ENCODE measurements around the gene HCN4.

HCN4 gene

DNA sequence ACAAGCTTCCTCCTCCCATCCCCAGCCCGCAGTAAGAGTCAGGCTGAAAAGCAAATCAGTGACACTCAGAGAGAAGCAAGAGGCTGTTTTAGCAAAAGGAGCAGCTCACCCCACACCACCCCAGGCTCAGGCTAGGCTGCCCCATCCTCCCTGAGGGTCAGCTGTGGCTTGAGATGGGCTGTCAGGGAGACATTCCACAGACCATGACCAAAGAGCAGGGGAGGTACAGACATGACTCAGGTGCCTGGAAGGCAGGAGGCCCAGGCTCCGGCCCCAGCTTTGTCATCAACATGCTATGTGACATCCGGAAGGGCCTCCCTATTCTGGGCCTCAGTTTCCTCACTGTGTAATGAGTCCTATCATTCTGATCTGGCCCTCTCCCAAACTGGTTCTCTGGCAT lies 24.7 kb downstream of the HCN4 start:
- no peak overlapping the region for H3K4me3 ChIP-seq (ENCODE audit: low read depth, low read length)
- ChIA-PET POLR2A (no interaction called here), CTCF (no interaction called here)
- TF ChIP-seq, protein P1, sequence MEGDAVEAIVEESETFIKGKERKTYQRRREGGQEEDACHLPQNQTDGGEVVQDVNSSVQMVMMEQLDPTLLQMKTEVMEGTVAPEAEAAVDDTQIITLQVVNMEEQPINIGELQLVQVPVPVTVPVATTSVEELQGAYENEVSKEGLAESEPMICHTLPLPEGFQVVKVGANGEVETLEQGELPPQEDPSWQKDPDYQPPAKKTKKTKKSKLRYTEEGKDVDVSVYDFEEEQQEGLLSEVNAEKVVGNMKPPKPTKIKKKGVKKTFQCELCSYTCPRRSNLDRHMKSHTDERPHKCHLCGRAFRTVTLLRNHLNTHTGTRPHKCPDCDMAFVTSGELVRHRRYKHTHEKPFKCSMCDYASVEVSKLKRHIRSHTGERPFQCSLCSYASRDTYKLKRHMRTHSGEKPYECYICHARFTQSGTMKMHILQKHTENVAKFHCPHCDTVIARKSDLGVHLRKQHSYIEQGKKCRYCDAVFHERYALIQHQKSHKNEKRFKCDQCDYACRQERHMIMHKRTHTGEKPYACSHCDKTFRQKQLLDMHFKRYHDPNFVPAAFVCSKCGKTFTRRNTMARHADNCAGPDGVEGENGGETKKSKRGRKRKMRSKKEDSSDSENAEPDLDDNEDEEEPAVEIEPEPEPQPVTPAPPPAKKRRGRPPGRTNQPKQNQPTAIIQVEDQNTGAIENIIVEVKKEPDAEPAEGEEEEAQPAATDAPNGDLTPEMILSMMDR (IDR thresholded peaks at IDR 0.05; ENCODE audit: insufficient read depth, low read length, missing control alignments): no peak
- no peak for DNase-seq (ENCODE audit: low read depth, low spot score)

DNA sequence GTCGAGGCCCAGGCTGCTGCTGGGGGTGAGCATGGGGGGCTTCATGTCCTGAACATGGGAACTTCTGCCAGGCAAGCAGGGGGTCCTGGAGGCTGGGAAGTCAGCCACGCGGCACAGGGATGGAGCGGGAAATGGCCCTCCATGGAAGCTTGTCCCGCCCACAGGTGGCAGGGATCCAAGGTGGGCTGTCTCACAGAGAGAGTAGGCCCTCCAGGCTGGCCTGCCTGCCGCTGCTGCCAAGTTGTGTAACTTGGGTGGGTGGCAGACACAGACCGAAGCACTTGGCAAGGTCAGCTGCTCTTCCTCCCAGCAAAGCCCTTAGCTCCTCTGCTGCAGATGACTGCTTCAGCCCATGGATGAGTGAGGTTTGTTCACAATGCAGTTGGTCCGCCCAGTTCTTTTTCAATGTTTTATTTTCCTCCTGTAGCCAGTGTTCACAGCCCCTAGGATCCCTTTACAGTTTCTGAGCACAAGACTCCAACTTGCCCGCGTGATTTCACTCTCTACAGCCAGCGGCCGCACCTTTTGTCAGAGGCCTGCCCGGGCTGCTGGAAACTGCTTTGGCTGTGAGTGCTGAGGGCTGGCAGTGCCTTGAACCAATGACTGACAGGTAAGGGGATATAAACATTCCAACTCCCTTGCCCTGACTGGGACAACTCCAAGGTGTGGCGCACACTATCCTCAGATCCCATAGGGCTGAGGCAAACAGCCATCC lies 26.7 kb downstream of the HCN4 start:
- no peak overlapping the region for H3K4me3 ChIP-seq (ENCODE audit: low read depth, low read length)
- TF ChIP-seq, protein P1 (IDR thresholded peaks at IDR 0.05; ENCODE audit: insufficient read depth, low read length, missing control alignments): no peak
- DNase-seq (ENCODE audit: low read depth, low spot score): no peak
- ChIA-PET CTCF (no interaction called here), POLR2A (no interaction called here)

DNA sequence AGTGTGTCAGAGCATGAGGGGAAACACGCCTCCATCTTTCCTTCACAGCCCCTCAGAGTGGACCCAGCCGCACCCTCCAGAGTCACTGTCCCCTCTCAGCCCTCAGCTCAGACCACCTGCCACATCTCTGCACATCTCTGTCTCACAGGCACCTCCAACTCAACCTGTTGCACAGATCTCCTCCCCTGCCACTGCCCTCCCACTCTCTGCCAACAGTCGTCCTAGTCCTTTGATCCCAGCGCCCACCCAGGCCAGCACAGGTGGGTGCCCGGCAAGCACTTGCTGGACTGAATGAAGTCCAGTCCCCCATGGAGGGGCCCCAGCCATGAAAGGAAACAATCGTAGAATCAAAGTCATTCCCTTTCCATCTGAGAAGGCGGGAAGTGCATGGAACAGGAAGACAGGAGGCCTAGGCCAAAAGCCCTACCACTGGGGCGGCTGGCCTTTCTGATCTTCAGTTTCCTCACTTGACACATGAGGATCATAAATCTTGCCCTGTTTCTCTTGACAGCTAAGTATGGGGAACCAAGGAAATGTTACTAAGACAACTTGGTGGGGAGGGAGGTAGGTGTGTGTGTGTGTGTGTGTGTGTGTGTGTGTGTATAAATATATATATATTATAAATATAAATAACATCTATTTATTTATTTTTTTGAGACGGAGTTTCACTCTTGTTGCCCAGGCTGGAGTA lies 28.1 kb downstream of the HCN4 start:
- ChIA-PET CTCF (interaction anchor here (0.6 to 0.9 kb wide), 2 partner anchors 33 to 99 kb away, joined by 3 read pairs; no protein-coding TSS in a partner anchor), POLR2A (no interaction called here)
- DNase-seq (ENCODE audit: low read depth, low spot score): no peak
- no peak overlapping the region for H3K4me3 ChIP-seq (ENCODE audit: low read depth, low read length)
- TF ChIP-seq, protein P1 (IDR thresholded peaks at IDR 0.05; ENCODE audit: insufficient read depth, low read length, missing control alignments): no peak

DNA sequence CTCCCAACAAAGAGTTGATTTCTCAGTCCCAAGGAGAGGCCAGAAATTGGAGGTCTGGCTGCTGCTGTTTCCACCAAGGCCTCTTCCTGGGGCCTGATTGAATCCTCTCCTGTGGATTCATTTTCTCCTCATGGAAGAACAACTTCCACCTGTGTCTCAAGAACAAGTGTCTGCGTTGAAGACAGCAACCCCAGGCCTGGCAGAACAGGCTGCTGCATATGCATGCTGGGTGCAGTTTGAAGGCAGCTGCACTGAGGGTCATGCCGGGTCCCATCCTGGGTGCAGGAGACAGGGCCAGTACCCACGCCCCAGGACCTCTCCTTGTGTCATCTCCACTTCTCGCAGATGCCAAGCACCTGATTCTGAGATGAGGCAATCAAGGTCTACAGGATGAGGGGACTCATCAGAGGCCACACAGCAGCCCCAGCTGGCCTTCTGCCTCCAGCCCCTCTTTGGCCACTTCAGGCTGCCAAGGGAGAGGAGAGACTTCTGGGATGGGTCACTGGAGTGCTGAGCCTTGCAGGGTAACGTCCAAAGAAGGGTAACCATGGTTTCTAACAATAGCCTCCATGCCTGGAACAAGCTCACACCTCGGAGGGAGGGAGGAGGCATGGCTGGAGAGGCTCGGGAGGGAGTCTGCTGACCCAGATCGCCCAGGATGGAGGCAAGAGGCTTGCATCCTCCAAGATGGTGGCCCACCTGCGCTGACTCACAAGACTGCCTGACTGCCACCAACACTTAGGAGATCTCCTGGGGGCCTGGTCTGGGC lies 30.0 kb downstream of the HCN4 start:
- CTCF ChIA-PET: no interaction called here
- H3K4me3 ChIP-seq (ENCODE audit: low read depth, low read length): no peak overlapping the region
- POLR2A ChIA-PET: no interaction called here
- TF ChIP-seq, protein P1 (IDR thresholded peaks at IDR 0.05; ENCODE audit: insufficient read depth, low read length, missing control alignments): no peak
- DNase-seq (ENCODE audit: low read depth, low spot score): no peak

DNA sequence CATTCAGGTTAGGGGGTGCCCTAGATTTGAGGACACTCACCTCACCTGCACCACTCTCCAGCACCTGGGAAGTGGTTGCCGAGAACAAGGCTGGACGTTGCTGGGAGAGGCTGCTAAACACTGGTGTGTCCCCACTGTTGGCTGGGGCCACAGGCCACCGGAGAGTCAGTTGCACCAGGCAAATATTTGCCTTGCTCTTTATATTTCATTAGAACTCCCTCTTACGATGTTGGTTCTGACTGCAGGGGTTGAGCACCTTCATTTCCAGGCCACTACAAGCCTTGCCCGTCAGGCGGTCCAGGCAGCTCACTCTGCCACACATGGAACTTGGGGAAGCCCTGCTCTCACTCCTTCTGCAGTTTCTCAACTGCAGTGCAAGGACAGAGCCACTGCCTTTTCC lies 30.7 kb downstream of the HCN4 start:
- CTCF ChIA-PET: no interaction called here
- no peak for DNase-seq (ENCODE audit: low read depth, low spot score)
- H3K4me3 ChIP-seq (ENCODE audit: low read depth, low read length): no peak overlapping the region
- POLR2A ChIA-PET: no interaction called here
- TF ChIP-seq, protein P1 (IDR thresholded peaks at IDR 0.05; ENCODE audit: insufficient read depth, low read length, missing control alignments): no peak

DNA sequence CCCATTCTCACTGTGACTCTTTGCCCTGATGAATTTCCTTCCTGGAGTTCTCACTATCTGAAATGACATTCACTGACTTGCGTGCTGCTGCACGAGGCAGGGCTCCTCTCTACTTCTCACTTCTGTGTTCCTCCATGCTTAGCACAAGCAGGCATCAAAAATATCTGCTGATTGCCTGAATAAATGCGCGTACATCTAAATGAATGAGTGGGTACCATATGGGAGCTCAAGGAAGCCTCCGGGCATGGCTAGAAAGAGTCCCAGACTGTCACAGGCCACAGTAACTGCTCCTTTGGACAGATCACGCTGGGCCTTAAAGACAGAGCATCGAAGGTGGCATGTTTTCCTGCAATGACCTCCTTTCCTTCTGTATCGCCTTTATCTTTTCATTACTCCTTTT lies 31.6 kb downstream of the HCN4 start:
- POLR2A ChIA-PET: no interaction called here
- no peak for DNase-seq (ENCODE audit: low read depth, low spot score)
- no peak overlapping the region for H3K4me3 ChIP-seq (ENCODE audit: low read depth, low read length)
- CTCF ChIA-PET: no interaction called here
- TF ChIP-seq, protein P1 (IDR thresholded peaks at IDR 0.05; ENCODE audit: insufficient read depth, low read length, missing control alignments): no peak

Data from AG04449 (cell line).